NCI-H1105 treated with DMSO at 0.1 percent for 48 hours (cell line): ENCODE measurements around the gene GOLPH3L.
"Not testable (repeated sequence)": the region's sequence is repeated elsewhere in the genome, so short reads cannot be mapped to it uniquely, and the experiment has no call there.

Experiments
- DNase-seq: peaks from one replicate; lab custom pipeline; 2025; lab: John Stamatoyannopoulos, UW

The GOLPH3L gene

DNA sequence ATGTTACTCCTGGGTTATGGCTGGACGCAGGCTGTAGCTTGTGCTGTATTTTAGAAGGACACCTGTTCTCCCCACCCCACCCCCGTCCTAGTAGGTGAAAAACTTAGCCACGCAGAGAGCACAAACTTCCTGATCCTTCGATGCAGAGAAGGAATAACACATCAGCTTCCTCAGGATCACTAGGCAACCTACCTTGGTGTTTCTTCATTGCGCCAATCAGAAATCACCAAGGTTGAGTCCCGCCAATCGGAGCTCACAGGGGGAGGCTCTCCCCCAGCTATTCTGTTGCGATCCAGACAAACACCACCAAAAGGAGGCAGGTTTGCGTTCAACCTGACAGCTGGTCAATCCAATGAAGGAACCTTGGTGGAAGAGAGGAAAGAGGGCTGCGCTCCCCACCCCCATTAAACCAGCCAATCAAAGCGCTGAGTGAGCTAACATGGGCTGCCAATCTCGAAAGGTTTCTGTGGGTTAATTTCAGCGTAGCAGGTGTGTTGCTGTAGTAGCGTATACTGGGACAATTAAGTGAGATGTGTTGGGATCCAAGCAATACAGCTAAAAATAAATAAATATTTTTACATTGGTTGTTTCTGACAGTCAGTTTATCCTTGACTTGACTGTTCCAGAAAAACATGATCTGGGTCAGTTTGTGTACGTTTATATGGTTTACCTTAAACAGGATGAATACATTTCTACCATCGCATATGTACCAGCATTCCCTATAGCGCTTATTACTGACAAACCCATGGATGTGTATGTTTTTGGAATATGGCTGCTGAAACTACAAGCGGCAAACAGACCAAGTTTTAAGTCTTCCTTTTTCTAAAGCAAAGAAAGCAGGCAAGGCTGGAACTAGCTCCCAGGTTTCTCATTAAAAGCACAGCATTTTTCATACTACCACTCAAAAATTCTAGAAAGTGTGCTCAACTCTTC, at the start of gene GOLPH3L:
Gene GOLPH3L, minus strand, starts transcription at position 160 of the 933 bp plus-strand sequence. CDS start 2,316 bp downstream, outside the sequence.
- peak; percentile 100 for DNase-seq

DNA sequence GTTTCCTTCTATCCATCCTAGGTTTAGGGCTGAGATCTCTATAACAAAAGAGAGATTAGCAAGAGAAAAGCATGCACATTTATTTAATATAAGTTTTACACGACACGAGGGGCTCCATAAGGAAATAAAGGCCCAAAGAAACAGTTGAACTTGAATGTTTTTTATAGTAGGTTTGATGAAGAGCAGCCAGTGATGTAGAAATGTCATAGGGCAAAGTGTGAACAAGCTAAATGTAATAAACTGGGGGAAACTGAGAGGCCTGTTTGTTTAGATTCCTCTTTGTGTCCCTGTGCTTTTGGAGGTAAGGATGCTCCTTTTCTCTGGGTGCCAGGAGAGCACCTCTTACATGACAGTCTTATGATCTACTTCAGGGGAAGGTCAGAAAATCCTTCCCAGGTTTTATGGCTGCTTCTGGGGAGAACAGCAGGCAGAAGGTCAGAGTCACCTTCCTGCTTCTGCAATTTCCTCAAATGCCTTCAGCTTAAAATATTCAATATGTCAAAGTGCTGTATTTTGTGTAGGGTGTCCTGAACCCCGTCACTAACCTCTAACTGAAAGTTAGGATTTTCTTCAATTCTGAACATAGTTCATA, 33.3 kb upstream of the GOLPH3L start:
- no peak for DNase-seq

DNA sequence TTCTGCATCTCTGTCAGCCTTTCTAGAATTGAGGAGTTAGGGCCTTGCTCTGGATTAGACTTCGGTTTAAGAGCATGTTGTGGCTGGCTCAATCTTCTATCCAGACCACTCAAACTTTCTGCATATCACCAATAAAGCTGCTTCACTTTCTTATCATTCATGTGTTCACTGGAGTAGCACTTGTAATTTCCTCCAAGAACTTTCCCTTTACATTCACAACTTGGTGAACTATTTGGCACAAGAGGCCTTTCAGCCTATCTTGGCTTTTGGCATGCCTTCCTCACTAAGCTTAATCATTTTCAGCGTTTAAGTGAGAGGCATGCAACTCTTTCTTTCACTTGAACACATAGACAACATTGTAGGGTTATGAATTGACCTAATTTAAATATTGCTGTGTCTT, 27.4 kb upstream of the GOLPH3L start:
- DNase-seq = no peak

DNA sequence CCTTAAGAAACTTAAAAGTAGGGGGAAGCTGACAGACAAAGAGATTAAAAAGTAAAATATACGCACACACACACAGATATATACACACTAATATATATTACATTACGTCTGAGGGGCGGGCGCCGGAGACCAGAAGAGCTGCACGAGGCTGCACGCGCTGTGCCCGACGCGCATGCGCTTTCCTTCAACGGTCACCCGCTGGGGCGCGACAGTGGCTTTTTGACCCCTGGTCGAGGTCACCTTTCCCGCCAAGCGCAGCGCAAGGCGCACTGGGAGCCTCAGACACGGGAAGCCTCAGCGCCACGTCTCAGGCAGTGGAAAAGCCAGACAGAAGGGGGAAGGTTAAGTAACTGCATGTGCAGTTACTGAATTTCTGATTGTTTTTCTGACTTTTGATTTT, 23.7 kb upstream of the GOLPH3L start, which contains the start of gene HORMAD1:
Gene HORMAD1, minus strand, starts transcription at position 193 of the 400 bp plus-strand sequence. CDS start 1,390 bp downstream, outside the sequence.
- DNase-seq = no peak

DNA sequence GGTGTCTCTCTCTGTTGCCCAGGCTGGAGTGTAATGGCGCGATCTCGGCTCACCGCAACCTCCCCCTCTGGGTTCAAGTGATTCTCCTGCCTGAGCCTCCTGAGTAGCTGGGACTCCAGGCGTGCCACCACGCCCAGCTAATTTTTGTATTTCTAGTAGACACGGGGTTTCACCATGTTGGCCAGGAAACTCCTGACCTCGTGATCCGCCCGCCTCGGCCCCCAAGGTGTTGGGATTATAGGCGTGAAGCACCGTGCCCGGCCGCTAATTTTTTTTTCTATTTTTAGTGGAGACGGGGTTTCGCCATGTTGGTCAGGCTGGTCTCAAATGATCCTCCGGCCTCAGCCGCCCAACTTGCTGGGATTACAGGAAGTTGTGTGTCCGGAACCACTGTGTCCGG, 23.1 kb upstream of the GOLPH3L start:
- DNase-seq = no peak

DNA sequence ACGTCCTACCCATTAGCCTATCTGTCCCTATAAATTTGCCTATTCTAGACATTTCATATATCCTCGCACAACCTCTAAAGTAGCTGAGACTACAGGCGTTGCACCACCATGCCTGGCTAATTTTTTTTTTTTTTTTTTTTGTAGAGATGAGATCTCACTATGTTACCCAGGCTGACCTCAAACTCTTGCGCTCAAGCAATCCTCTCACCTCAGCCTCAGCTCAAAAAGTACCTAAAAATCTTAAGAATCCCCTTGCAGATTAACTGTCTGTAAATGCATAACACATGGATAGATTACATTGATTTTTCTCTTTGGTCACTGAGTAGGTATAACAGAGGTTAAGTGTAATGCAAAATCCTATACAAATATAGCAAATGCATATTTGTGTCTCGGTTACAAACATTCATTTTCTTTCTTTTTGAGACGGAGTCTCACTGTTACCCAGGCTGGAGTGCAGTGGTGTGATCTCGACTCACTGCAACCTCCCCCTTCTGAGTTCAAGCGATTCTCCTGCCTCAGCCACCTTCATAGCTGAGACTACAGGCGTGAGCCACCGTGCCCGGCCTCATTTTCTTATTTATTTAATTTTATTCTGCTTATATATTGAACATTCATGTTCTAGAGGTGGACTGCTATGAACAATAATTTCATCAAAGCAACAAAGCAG, 21.4 kb upstream of the GOLPH3L start:
- DNase-seq = no peak

DNA sequence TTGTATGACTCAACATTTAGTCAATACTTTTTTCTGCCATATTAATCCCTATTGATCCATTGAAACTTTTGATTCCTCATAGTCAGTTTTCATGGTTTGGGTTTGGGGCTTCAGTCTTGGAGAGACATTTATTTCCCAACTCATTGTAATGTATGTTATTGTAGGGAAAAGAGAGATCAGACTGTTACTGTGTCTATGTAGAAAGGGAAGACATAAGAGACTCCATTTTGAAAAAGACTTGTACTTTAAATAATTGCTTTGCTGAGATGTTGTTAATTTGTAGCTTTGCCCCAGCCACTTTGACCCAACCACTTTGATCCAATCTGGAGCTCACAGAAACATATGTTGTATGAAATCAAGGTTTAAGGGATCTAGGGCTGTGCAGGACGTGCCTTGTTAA, 12.1 kb upstream of the GOLPH3L start:
- DNase-seq = not testable (repeated sequence)

DNA sequence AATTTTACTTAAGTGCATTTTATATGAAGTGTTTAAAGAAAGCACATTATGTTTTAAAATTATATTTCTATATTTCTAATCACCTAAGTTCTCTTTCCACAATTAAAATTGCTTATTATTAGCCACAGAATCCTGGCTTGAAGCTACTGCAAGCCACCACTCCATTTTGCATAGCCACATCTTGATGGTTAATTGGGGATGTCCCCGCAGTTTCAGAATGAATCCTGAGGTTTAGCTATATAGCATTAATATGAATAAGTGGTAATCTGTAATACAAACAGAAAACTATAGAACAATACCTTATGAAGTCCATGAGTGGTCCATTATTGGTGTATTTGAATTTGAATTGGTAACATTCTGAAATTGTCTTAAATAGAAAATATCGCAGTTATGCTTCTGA, 11.6 kb upstream of the GOLPH3L start:
- DNase-seq = no peak

DNA sequence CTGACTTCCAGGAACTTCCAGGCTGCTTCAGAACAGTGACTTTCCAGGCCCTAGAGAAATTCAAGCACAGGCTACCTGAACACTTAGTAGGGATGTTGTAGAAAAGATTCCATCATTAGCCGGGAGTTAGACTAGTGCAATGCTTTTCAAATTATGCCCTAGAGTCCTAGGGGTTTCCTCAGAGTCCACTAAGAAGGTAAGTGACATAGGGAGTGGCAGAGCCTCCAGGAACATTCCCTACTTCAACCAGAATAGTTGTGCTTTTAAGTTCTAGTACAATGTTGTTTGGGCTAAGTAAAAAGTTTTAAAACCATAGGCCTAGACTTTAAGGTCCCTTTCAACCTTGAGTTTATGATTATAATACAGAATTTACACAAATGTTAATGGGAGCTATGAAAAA, 9.1 kb upstream of the GOLPH3L start:
- DNase-seq = no peak

DNA sequence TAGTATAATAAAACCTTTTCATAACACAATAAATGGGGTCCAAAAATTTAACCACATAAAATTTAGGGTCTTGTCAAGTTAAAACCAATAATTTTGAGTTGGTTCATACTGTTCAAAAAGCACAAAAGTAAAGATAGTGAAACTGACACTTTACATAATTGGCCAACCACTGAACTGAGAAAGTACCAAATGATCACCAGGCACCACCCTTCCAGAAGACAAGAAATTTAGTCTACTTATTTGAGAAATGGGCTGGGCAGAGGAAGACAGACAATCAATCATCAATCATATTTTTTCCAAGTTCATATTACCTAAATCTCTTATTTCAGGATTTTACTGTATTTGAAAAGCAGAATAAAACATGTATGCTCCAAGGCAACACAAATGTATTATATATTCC, 6.5 kb upstream of the GOLPH3L start:
- no peak for DNase-seq

DNA sequence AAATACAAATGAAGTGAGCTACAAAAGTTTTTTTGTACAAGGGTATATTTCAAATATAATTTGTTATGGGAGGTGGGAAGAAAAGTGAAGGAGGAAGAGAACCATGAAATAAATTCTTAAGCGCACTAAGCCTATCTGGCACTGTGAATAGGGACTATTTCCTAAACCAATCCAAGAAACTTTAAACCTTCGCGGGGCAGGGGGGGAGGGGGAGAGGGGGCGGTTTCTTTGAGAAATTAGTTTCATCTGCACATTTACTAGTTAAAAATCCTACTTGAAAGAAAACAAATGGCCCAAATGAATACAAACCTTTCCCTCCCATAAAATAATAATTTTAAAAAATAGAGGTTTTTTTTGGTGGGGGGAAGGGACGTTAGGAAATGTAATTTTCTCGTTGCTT, 364 bp downstream of the GOLPH3L start:
- no peak for DNase-seq

DNA sequence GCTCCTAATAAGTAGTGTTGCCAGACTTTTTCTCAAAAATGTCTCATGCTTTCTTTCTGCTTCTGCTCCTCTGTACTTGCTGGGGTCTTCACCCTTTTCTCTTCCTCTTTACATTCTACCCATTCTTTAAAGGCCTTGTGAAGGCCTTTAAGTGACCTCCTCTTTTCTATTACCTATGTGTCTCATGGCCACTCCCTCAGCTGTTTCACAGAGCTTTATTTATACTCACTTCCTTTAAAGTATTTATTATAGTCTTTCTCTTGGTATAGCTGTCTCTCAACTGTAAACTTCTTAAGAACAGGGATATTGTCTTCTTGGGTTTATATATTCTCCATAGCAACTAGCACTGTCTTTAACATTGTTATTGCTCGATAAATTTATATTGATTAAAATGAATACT, 792 bp downstream of the GOLPH3L start:
- DNase-seq = no peak

DNA sequence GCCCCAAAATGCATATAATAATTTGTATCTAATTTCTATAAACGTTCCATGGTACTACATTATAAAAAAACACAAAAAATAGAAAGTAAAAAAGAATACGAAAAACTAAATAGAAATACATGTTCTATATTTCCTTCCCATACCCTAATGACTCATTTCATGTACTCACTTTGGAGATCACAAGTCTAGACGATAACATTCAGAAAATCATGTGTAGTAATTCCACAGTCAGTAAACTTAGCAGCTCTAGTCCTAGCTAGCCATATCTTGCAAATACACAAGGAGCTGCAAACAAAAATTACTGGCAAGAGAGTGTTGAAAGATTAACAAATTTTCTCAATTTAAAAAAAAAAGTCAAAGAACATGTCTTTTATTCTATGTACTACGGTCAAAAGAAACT, 1.4 kb downstream of the GOLPH3L start:
- DNase-seq = no peak

DNA sequence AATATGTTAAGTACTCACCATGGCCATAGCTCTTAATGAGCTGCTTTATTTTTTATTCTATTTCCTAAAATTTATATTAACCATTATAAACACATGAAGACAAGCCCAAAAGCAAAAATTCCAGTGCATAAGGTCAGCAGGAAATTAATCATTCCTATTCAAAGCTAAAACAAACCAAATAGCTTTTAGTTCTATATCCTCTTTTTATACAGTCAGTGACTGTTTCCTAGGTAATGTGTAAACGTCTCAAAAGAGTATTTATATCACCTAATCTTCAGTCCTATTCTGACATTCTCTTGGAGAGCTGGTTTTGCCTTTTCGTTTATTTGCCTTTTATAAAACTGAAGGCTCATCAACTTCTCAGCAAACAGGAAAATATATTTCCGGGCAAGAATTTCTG, 4.2 kb downstream of the GOLPH3L start:
- no peak for DNase-seq

DNA sequence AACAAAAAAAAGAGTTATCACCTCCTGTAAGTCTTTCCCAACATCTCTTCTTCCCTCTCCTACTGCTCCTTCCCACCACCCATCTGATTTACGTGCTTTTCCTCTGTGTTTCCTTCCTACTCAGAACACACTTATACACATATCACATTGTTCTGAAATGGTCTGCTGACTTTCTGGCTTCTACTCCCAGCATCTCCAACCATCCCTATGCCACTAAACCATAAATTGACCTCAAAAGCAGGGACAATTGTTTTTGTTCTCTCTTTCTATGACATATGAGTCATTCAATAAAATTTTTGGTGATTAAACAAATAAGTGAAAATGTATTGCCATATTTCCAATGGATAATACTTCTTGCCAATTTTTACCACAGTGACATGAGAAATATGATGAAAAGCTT, 8.2 kb downstream of the GOLPH3L start:
- DNase-seq = no peak

DNA sequence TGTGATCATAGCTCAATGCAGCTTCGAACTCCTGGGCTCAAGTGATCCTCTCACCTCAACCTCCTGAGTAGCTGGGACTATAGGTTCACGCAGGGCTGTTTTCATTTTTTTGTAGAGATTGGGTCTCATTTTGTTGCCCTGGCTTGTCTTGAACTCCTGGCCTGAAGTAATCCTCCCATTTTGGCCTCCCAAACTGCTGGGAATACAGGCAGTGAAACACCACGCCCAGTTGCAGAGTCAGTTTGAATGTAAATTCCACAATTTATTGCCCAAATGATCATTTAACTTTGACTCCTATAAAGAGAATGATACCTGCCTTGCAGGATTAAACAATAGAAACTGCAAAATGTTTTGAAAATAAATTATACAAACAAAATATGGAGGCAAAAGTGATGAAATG, 10.7 kb downstream of the GOLPH3L start:
- no peak for DNase-seq

DNA sequence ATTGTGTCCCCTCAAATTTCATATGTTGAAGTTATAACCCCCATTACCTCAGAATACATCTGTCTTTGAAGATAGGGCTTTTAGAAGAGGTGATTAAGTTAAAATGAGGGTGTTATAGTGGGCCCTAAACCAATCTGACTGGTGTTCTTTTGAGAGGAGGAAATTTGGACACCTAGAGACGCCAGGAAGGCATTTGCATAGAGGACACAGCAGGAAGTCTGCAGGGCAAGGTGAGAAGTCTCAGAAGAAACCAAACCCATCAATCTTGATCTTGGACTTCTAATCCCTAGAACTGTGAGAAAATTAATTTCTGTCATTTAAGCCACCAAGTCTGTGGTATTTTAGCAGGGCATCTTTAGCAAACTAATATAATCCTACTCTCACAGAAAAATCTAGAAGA, 13.0 kb downstream of the GOLPH3L start:
- no peak for DNase-seq

DNA sequence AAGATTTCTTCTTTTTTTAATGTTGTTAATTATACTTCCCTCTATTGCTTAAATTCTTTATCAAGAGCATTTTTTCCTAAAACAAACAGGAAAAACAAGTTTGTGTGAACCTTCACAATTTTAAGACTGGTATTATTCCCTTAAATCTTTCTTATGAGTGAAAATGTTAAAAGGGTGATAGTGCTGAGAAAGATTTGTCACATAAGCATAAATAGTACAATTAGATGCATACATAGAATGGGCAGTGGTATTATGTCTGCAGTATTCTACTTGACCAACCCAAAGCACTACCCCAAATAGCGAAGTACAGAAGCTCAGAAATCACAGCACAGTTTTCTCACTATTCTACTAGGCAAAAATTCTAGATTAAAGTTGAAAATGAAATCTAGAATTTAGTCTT, 18.0 kb downstream of the GOLPH3L start:
- no peak for DNase-seq

DNA sequence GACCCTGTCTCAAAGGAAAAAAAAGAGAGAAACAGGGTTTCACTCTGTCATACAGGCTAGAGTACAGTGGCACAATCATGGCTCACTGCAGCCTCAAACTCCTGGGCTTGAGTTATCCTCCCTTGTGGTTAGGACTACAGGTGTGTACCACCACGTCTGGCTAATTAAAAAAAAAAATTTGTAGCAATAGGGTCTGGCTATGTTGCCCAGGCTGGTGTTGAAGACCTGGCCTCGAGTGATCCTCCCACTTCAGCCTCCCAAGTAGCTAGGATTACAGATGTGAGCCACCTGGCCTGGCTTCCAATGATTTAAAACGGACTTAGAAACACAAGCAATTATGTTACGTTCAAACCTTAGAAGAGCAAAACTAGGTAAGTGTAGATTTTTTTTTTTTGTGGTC, 22.1 kb downstream of the GOLPH3L start:
- DNase-seq = no peak

DNA sequence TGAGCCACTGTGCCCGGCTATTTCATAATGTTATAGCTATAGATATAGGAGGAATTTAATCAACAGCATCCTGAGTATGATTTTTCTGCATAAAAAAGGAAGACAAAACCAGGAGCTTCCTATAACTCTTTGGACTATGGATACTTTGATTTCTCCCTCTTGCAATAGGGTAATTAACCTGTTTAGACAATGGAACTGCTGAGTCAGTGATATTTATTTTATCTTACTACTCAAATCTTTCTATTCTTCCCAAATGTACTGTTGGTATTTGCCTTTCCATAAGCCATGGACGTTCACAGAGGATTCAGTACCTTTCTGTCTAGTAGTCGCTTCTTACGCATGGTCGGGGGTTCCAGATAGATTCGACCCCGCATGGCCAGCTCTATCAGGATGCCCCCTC, 33.6 kb downstream of the GOLPH3L start:
- no peak for DNase-seq

DNA sequence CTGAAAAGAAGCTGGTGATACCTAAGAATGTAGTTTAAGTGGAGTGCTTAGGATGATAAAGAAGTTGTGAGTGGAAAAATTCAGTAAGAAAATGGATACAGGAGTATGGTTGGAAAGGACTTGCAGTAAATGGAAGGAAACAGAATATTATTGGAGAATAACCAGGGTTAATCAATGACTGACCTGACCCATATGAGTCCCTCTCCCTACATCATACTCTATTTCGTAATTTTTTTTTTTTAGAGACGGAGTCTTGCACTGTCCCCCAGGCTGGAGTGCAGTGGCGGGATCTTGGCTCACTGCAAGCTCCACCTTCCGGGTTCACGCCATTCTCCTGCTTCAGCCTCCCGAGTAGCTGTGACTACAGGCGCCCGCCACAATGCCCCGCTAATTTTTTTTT, 34.1 kb downstream of the GOLPH3L start:
- DNase-seq = no peak

DNA sequence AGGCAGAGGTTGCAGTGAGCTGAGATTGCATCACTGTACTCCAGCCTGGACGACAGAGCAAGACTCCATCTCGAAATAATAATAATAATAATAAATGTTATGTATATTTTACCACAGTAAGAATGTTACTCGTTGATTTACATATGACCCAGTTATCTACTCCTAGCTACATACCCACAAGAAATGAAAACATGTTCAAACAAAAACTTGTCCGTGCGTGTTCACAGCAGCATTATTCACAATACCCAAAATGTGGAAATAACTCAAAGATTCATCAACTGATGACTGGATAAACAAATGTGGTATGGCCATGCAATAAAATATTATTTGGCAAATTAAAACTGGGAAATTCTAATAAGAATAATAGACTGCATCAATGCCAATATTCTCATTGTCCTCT, 35.8 kb downstream of the GOLPH3L start:
- no peak for DNase-seq

DNA sequence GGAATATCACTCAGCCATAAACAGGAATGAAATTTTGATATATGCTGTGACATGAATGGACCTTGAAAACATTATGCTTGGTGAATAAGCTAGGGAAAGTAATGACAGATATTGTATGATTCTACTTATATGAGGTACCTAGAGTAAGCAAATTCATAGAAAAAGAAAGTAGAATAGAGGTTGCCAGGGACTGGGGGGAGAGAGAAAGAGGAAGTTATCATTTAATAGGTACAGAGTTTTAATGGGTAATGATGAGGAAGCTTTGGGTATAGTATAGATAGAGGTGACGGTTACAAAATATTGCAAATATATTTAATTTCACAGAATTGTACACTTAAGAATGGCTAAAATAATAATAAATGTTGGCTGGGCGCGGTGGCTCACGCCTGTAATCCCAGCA, 36.4 kb downstream of the GOLPH3L start:
- DNase-seq = no peak
